Activated T-cell treated with anti-CD3 and anti-CD28 coated beads, Interleukin-2, amount 50 U/mL, for 72 hours (primary cell): ENCODE data around the gene NOXA1. TPM values are rescaled to one million over a fixed set of nuclear protein-coding genes. Genes with fewer than 3 reads are reported as not detected.
"Not testable (repeated sequence)": the region's sequence is repeated elsewhere in the genome, so short reads cannot be mapped to it uniquely, and the experiment has no call there.

ENCODE experiments used
- ATAC-seq, 2 donors: fragments of 150-1000 bp; cut with Tn5 transposase; replicated peaks in 1 of 2; 2 replicates each; pipeline ENCODE4 v1.10.0; 2021; ENCODE audit warnings: moderate library complexity in 2 of 2, mild to moderate bottlenecking in 1 of 2
- DNase-seq, 2 donors: peaks; one replicate each; pipeline ENCODE4 v3.0.0; 2021 to 2022; ENCODE audit warnings: mixed read lengths in 1 of 2
- H3K27ac Mint-ChIP-seq: one replicate; pipeline ENCODE4 v1.8.0; 2022; ENCODE audit warnings: mild to moderate bottlenecking, moderate library complexity, mixed read lengths
- H3K27me3 Mint-ChIP-seq: one replicate; pipeline ENCODE4 v1.8.0; 2022; ENCODE audit warnings: low read depth, mixed read lengths
- H3K36me3 Mint-ChIP-seq, 2 donors: one replicate each; pipeline ENCODE4 v1.8.0; 2022; ENCODE audit warnings: mixed read lengths in 2 of 2, mild to moderate bottlenecking in 1 of 2; ENCODE audit not compliant: insufficient read depth in 2 of 2
- H3K4me1 Mint-ChIP-seq: one replicate; pipeline ENCODE4 v1.8.0; 2022; ENCODE audit warnings: low read depth, mixed read lengths
- H3K4me3 Mint-ChIP-seq, 2 donors: one replicate each; pipeline ENCODE4 v1.8.0; 2022; ENCODE audit warnings: mild to moderate bottlenecking in 2 of 2, mixed read lengths in 2 of 2, moderate library complexity in 2 of 2
- H3K9me3 Mint-ChIP-seq, 2 donors: one replicate each; pipeline ENCODE4 v1.8.0; 2022; ENCODE audit warnings: mixed read lengths in 2 of 2
- total RNA-seq, 2 donors: library from RNA; stranded (reverse); gene quantifications; one replicate each; pipeline ENCODE4 v1.2.3, GENCODE V29; 2022

The NOXA1 gene
- total RNA-seq, 2 donors from 2014 or later: 1.4 to 1.8 TPM

GRCh38 chr9:137463931-137464290 lies 40.7 kb downstream of the NOXA1 start:
- DNase-seq (no peak), ATAC-seq (no peak)
- H3K4me3 Mint-ChIP-seq: peak overlapping the region in 1 of 2 donors; percentile 34
- no peaks in the 10 kb centered on the region for H3K9me3 Mint-ChIP-seq
- H3K27ac Mint-ChIP-seq: no peak overlapping the region
- H3K36me3 Mint-ChIP-seq: no peaks in the 10 kb centered on the region
- no peaks in the 10 kb centered on the region for H3K27me3 Mint-ChIP-seq
- H3K4me1 Mint-ChIP-seq: peaks cover 11% of the 10 kb centered on the region

GRCh38 chr9:137464291-137464999 lies 41.3 kb downstream of the NOXA1 start:
- DNase-seq (no peak), ATAC-seq (no peak)
- no peaks in the 10 kb centered on the region for H3K9me3 Mint-ChIP-seq
- H3K4me3 Mint-ChIP-seq: no peak overlapping the region
- H3K36me3 Mint-ChIP-seq: no peaks in the 10 kb centered on the region
- no peak overlapping the region for H3K27ac Mint-ChIP-seq
- H3K4me1 Mint-ChIP-seq: peaks cover 10% of the 10 kb centered on the region
- H3K27me3 Mint-ChIP-seq: peaks cover 5% of the 10 kb centered on the region

- ATAC-seq (no peak), DNase-seq (no peak)
- no peak overlapping the region for H3K4me3 Mint-ChIP-seq
- no peak overlapping the region for H3K27ac Mint-ChIP-seq
- peaks cover 4% of the 10 kb centered on the region for H3K4me1 Mint-ChIP-seq
- no peaks in the 10 kb centered on the region for H3K36me3 Mint-ChIP-seq
- no peaks in the 10 kb centered on the region for H3K9me3 Mint-ChIP-seq
- peaks cover 8% of the 10 kb centered on the region for H3K27me3 Mint-ChIP-seq
These were observed 42.0 kb downstream of the NOXA1 start for GRCh38 chr9:137465000-137465719.

GRCh38 chr9:137465720-137466388 lies 42.7 kb downstream of the NOXA1 start:
- no peaks in the 10 kb centered on the region for H3K9me3 Mint-ChIP-seq
- no peak overlapping the region for H3K27ac Mint-ChIP-seq
- H3K36me3 Mint-ChIP-seq: no peaks in the 10 kb centered on the region
- no peak for DNase-seq
- H3K4me1 Mint-ChIP-seq: peaks cover 8% of the 10 kb centered on the region
- no peak overlapping the region for H3K4me3 Mint-ChIP-seq
- no peak for ATAC-seq
- H3K27me3 Mint-ChIP-seq: peaks cover 13% of the 10 kb centered on the region

- not testable (repeated sequence) for H3K9me3 Mint-ChIP-seq, ATAC-seq, DNase-seq, H3K36me3 Mint-ChIP-seq, H3K27ac Mint-ChIP-seq, H3K4me1 Mint-ChIP-seq, H3K4me3 Mint-ChIP-seq
- peaks cover 14% of the 10 kb centered on the region for H3K27me3 Mint-ChIP-seq
These were observed 43.3 kb downstream of the NOXA1 start for GRCh38 chr9:137466389-137467085.

- H3K4me1 Mint-ChIP-seq: peaks cover 6% of the 10 kb centered on the region
These were observed 44.0 kb downstream of the NOXA1 start for GRCh38 chr9:137467161-137467581.

GRCh38 chr9:137467896-137468295 lies 44.7 kb downstream of the NOXA1 start:
- Mint-ChIP-seq H3K4me3 (no peak overlapping the region), H3K27ac (no peak overlapping the region), H3K4me1 (peaks cover 6% of the 10 kb centered on the region), H3K36me3 (peaks cover 0 to 3% of the 10 kb centered on the region in 2 donors), H3K27me3 (peaks cover 14% of the 10 kb centered on the region), H3K9me3 (peaks cover 0 to 2% of the 10 kb centered on the region in 2 donors)
- ATAC-seq (no peak), DNase-seq (no peak)

More at GRCh38 chr9:137467161-137467581, 44.0 kb downstream of the NOXA1 start:
- DNase-seq (no peak), ATAC-seq (no peak)
- no peak overlapping the region for H3K4me3 Mint-ChIP-seq
- H3K9me3 Mint-ChIP-seq: no peaks in the 10 kb centered on the region
- no peaks in the 10 kb centered on the region for H3K36me3 Mint-ChIP-seq
- no peak overlapping the region for H3K27ac Mint-ChIP-seq
- peaks cover 14% of the 10 kb centered on the region for H3K27me3 Mint-ChIP-seq

GRCh38 chr9:137470785-137471184 lies 47.6 kb downstream of the NOXA1 start:
- no peak overlapping the region for H3K27ac Mint-ChIP-seq
- peaks cover 6% of the 10 kb centered on the region for H3K4me1 Mint-ChIP-seq
- H3K36me3 Mint-ChIP-seq: peaks cover 9 to 19% of the 10 kb centered on the region in 2 donors
- no peak overlapping the region for H3K4me3 Mint-ChIP-seq
- no peak for DNase-seq
- no peak for ATAC-seq
- peaks cover 14% of the 10 kb centered on the region for H3K27me3 Mint-ChIP-seq
- peaks cover 7 to 9% of the 10 kb centered on the region in 2 donors for H3K9me3 Mint-ChIP-seq

GRCh38 chr9:137474271-137474670 lies 51.1 kb downstream of the NOXA1 start:
- Mint-ChIP-seq H3K4me3 (no peak overlapping the region), H3K9me3 (peaks cover 13 to 14% of the 10 kb centered on the region in 2 donors), H3K4me1 (peaks cover 6% of the 10 kb centered on the region), H3K27me3 (peaks cover 11% of the 10 kb centered on the region), H3K36me3 (peaks cover 14 to 24% of the 10 kb centered on the region in 2 donors), H3K27ac (no peak overlapping the region)
- DNase-seq (no peak), ATAC-seq (no peak)

- Mint-ChIP-seq H3K36me3 (peaks cover 14 to 24% of the 10 kb centered on the region in 2 donors), H3K9me3 (peaks cover 13 to 14% of the 10 kb centered on the region in 2 donors), H3K27ac (no peak overlapping the region), H3K4me1 (peaks cover 4% of the 10 kb centered on the region), H3K27me3 (peaks cover 3% of the 10 kb centered on the region), H3K4me3 (no peak overlapping the region)
- ATAC-seq (no peak), DNase-seq (no peak)
These were observed 52.5 kb downstream of the NOXA1 start for GRCh38 chr9:137475666-137476065.

- Mint-ChIP-seq H3K27me3 (no peaks in the 10 kb centered on the region), H3K4me1 (peaks cover under 1% of the 10 kb centered on the region), H3K9me3 (peaks cover 13 to 14% of the 10 kb centered on the region in 2 donors), H3K4me3 (no peak overlapping the region), H3K36me3 (peaks cover 14 to 24% of the 10 kb centered on the region in 2 donors), H3K27ac (no peak overlapping the region)
- DNase-seq: no peak
- ATAC-seq: no peak
These were observed 53.7 kb downstream of the NOXA1 start for GRCh38 chr9:137476856-137477255.

GRCh38 chr9:137477778-137478612 lies 54.8 kb downstream of the NOXA1 start:
- peaks cover 14 to 20% of the 10 kb centered on the region in 2 donors for H3K36me3 Mint-ChIP-seq
- ATAC-seq: no peak
- peaks cover 12 to 13% of the 10 kb centered on the region in 2 donors for H3K9me3 Mint-ChIP-seq
- no peak overlapping the region for H3K27ac Mint-ChIP-seq
- H3K4me1 Mint-ChIP-seq: peaks cover 5% of the 10 kb centered on the region
- H3K4me3 Mint-ChIP-seq: no peak overlapping the region
- no peaks in the 10 kb centered on the region for H3K27me3 Mint-ChIP-seq
- no peak for DNase-seq
